Right atrium auricular region (tissue), 2 donors: ENCODE results near the gene GRIK5. TPM values are rescaled to one million over a fixed set of nuclear protein-coding genes. Genes with fewer than 3 reads are reported as not detected.
A peak's percentile ranks its signal among the peaks of the same experiment; 100 is the strongest.

Source experiments
- DNase-seq: peaks from one replicate; pipeline ENCODE4 v3.0.0-alpha.2; 2019; ENCODE audit warnings: low spot score
- H3K27ac ChIP-seq, 2 donors: fragments of 200-600 bp; sonication (generic); 1 replicate in 1 of 2; 2 replicates in 1 of 2; pipeline ENCODE4 v1.5.1; 2016 to 2019
- H3K27me3 ChIP-seq, 2 donors: fragments of 200-600 bp; sonication (generic); one replicate each; pipeline versions ENCODE4 v1.5.1 to v1.6.0; 2017 to 2019
- H3K36me3 ChIP-seq: fragments of 200-600 bp; sonication (generic); one replicate; pipeline ENCODE4 v1.5.1; 2016
- H3K4me1 ChIP-seq, 2 donors: fragments of 200-600 bp; sonication (generic); one replicate each; pipeline versions ENCODE4 v1.5.1 to v1.6.0; 2017 to 2019
- H3K4me3 ChIP-seq, 2 donors: fragments of 200-600 bp; sonication (generic); 1 replicate in 1 of 2; 2 replicates in 1 of 2; pipeline ENCODE4 v1.5.1; 2017 to 2019; ENCODE audit warnings: mild to moderate bottlenecking in 1 of 2, moderate library complexity in 1 of 2
- H3K9me3 ChIP-seq, 2 donors: fragments of 200-600 bp; sonication (generic); one replicate each; pipeline ENCODE4 v1.5.1; 2019
- CTCF ChIP-seq, 2 donors: fragments of 200-600 bp; sonication (generic); IDR thresholded peaks; one replicate each; pipeline ENCODE4 v1.5.1; 2019; ENCODE audit warnings: antibody characterized with exemption in 2 of 2
- total RNA-seq, 2 donors: library from RNA; depleted of rRNA; stranded (reverse); fragments of >200 nt; gene quantifications; one replicate each; pipeline ENCODE4 v1.1.0, GENCODE V29; 2016

The GRIK5 gene
- total RNA-seq, 2 donors from 2014 or later = 8.1 to 17.1 TPM

GRCh38 chr19:41997851-41998229 lies 72.2 kb downstream of the GRIK5 start:
- no peak for DNase-seq
- peak overlapping the region in 1 of 2 donors; percentile 15 for H3K4me3 ChIP-seq
- H3K27ac ChIP-seq = no peak overlapping the region
- H3K27me3 ChIP-seq = peaks cover 0 to 7% of the 10 kb centered on the region in 2 donors
- H3K4me1 ChIP-seq = peaks cover 0 to 32% of the 10 kb centered on the region in 2 donors
- TF ChIP-seq CTCF (IDR thresholded peaks at IDR 0.05) = no peak
- H3K9me3 ChIP-seq = no peaks in the 10 kb centered on the region
- no peaks in the 10 kb centered on the region for H3K36me3 ChIP-seq

GRCh38 chr19:41997121-41997850 lies 72.7 kb downstream of the GRIK5 start:
- peaks cover 0 to 7% of the 10 kb centered on the region in 2 donors for H3K27me3 ChIP-seq
- no peak for TF ChIP-seq CTCF (IDR thresholded peaks at IDR 0.05)
- DNase-seq = no peak
- H3K4me1 ChIP-seq = peaks cover 0 to 32% of the 10 kb centered on the region in 2 donors
- no peaks in the 10 kb centered on the region for H3K36me3 ChIP-seq
- H3K4me3 ChIP-seq = peak overlapping the region in 1 of 2 donors; percentile 15
- H3K27ac ChIP-seq = no peak overlapping the region
- no peaks in the 10 kb centered on the region for H3K9me3 ChIP-seq

- no peak for TF ChIP-seq CTCF (IDR thresholded peaks at IDR 0.05)
- no peak for DNase-seq
- Histone ChIP-seq H3K36me3 (no peaks in the 10 kb centered on the region), H3K27ac (no peak overlapping the region), H3K4me1 (peaks cover 0 to 41% of the 10 kb centered on the region in 2 donors), H3K4me3 (no peak overlapping the region), H3K27me3 (peaks cover 0 to 7% of the 10 kb centered on the region in 2 donors), H3K9me3 (no peaks in the 10 kb centered on the region)
Observed at GRCh38 chr19:41995959-41996797, 73.8 kb downstream of the GRIK5 start.

- no peak for TF ChIP-seq CTCF (IDR thresholded peaks at IDR 0.05)
- peaks cover 0 to 7% of the 10 kb centered on the region in 2 donors for H3K27me3 ChIP-seq
- no peaks in the 10 kb centered on the region for H3K9me3 ChIP-seq
- H3K4me1 ChIP-seq = peaks cover 0 to 47% of the 10 kb centered on the region in 2 donors
- no peak overlapping the region for H3K4me3 ChIP-seq
- H3K27ac ChIP-seq = no peak overlapping the region
- DNase-seq = no peak
- H3K36me3 ChIP-seq = no peaks in the 10 kb centered on the region
Observed at GRCh38 chr19:41994994-41995958, 74.7 kb downstream of the GRIK5 start.

GRCh38 chr19:41994521-41994971 lies 75.5 kb downstream of the GRIK5 start:
- no peak for TF ChIP-seq CTCF (IDR thresholded peaks at IDR 0.05)
- Histone ChIP-seq H3K9me3 (no peaks in the 10 kb centered on the region), H3K4me3 (peak overlapping the region; percentile 66 to 77), H3K27me3 (peaks cover 0 to 7% of the 10 kb centered on the region in 2 donors), H3K27ac (no peak overlapping the region), H3K36me3 (no peaks in the 10 kb centered on the region), H3K4me1 (peaks cover 0 to 47% of the 10 kb centered on the region in 2 donors)
- DNase-seq = no peak
